ENCODE data around the gene HSD17B8.

DNA sequence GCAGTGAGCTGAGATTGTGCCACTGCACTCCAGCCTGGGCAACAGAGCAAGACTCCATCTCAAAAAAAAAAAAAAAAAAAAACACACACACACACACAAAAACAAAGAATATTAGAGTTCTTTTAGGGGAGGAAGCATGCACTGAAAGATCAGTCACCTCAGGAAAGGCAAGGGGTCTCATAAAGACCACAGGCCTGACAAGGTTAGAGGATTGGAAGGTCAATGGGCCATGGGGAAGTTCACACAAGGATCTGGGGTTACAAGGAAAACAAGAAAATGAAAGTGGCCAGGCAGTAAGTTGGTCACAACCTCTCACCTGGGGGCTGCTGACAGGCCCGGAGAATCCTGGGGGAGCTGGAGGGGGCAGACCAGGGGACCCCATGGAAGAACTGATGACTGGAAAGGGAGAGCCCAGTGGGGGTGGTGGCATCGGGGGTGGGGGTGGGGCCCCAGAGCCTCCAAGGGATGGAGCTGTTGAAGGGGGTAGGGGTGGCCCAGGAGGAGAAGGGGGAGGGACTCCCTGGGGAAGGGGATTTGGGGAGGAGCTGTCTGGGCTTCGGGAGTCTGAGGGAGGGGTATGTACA is 5.5 kb upstream of the HSD17B8 start:
- no peak for TF ChIP-seq TAF1 (IDR thresholded peaks at IDR 0.05; ENCODE audit: borderline replicate concordance, insufficient read depth, low read length)
- no peak for TF ChIP-seq POLR2AphosphoS5 (IDR thresholded peaks at IDR 0.05; ENCODE audit: low read depth, low read length)
- TF ChIP-seq, protein P1, sequence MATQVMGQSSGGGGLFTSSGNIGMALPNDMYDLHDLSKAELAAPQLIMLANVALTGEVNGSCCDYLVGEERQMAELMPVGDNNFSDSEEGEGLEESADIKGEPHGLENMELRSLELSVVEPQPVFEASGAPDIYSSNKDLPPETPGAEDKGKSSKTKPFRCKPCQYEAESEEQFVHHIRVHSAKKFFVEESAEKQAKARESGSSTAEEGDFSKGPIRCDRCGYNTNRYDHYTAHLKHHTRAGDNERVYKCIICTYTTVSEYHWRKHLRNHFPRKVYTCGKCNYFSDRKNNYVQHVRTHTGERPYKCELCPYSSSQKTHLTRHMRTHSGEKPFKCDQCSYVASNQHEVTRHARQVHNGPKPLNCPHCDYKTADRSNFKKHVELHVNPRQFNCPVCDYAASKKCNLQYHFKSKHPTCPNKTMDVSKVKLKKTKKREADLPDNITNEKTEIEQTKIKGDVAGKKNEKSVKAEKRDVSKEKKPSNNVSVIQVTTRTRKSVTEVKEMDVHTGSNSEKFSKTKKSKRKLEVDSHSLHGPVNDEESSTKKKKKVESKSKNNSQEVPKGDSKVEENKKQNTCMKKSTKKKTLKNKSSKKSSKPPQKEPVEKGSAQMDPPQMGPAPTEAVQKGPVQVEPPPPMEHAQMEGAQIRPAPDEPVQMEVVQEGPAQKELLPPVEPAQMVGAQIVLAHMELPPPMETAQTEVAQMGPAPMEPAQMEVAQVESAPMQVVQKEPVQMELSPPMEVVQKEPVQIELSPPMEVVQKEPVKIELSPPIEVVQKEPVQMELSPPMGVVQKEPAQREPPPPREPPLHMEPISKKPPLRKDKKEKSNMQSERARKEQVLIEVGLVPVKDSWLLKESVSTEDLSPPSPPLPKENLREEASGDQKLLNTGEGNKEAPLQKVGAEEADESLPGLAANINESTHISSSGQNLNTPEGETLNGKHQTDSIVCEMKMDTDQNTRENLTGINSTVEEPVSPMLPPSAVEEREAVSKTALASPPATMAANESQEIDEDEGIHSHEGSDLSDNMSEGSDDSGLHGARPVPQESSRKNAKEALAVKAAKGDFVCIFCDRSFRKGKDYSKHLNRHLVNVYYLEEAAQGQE (IDR thresholded peaks at IDR 0.05; ENCODE audit: insufficient read depth in 1 of 2, low read depth in 2 of 2, low read length in 2 of 2) = no peak
- TF ChIP-seq FOXP2 (optimal IDR thresholded peaks at IDR 0.05; ENCODE audit: borderline replicate concordance, extremely low read depth, extremely low read length, insufficient read depth) = no peak
